Gastroesophageal sphincter (tissue), 3 donors: ENCODE data around the gene SLC2A14.
"Not testable (repeated sequence)": the region's sequence is repeated elsewhere in the genome, so short reads cannot be mapped to it uniquely, and the experiment has no call there.

Experiments
- CTCF ChIP-seq, 4 experiments: fragments of 200-600 bp in 2 of 4; fragments of 450-650 bp in 2 of 4; sonication (generic) in 1 of 4; IDR thresholded peaks; one replicate each; pipeline ENCODE4 v1.5.1; 2017 to 2019; ENCODE audit warnings: antibody characterized with exemption in 4 of 4, mild to moderate bottlenecking in 2 of 4, moderate library complexity in 2 of 4
- POLR2A ChIP-seq, 2 donors: fragments of 450-650 bp; IDR thresholded peaks; one replicate each; pipeline ENCODE4 v1.6.1; 2017; ENCODE audit warnings: antibody characterized with exemption in 2 of 2, mild to moderate bottlenecking in 2 of 2, moderate library complexity in 1 of 2
- POLR2AphosphoS5 ChIP-seq: sonication (generic); formaldehyde crosslinking; IDR thresholded peaks from one replicate; pipeline ENCODE4 v1.6.1; 2017; ENCODE audit warnings: antibody characterized with exemption

DNA sequence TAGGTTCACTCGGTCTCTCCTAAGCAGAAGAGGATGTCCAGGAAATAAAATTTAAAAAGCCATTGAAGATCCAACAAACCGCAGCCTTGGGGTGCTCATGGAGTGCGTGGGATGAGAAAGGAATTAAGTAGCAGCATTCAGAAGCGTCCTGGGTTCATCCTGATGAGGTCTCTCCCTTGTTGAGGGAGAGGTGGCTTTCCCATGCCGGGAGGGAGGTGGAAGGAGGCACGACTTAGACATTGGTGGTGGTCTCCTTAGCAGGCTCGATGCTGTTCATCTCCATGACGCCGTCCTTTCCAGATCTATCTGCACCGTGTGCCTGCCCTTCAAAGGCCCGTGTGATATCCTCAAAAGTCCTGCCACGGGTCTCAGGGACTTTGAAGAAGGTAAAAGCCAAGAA, 48.5 kb upstream of the SLC2A14 start:
- not testable (repeated sequence) for TF ChIP-seq CTCF (IDR thresholded peaks at IDR 0.05); POLR2AphosphoS5; POLR2A (IDR thresholded peaks at IDR 0.05)
